OCI-M1 (cell line): ENCODE measurements around the gene TMEM41A.
A peak's percentile ranks its signal among the peaks of the same experiment; 100 is the strongest.

Experiments
- DNase-seq: peaks from one replicate; lab custom pipeline; 2025; lab: John Stamatoyannopoulos, UW

The TMEM41A gene

DNA sequence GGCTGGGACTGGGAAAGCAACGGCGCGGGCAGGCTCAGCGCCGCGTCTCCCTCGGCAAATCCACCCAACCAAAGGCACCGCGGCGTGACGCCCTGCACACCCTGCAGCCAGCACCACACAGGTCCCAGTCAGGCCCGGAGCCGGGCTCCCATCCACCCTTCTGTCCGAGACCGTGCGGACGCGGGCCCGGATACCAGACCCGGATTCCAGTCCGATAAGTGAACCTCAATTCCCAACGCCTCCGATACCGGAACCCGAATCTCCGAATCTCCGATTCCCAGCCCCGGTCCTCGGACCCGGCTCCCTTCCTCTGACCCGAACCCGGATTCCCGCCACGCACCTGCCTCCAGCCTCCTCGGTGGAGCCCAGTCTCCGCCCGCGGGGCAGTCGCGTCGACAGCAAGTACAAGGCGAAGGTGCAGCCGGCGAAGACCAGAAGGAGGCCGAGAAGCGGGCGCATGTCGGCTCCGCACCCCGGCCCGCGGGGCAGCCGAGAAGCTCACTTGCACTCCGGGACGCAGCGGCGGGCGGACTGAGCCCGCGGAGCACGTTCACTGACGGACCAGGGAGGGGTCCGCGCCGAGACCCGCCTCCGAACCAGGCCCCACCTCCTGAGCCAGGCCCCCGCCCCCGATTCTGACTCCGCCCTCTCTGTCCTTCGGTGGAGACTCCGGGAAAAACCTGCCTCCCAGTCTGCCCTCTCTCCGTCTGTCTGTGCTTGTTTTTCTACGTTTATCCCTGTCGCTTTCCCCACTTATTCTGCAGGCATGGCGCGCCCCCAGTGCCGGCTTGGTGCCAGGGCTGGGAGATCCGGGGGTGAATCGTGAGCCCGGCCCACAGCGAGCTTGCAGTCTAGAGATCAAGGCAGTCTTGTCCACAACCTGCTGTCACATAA, at the start of gene TMEM41A:
TMEM41A (minus strand) TSS at position 533 of the 894 bp plus-strand sequence; CDS start at position 459, 74 bp downstream.
- DNase-seq: peak; percentile 89

DNA sequence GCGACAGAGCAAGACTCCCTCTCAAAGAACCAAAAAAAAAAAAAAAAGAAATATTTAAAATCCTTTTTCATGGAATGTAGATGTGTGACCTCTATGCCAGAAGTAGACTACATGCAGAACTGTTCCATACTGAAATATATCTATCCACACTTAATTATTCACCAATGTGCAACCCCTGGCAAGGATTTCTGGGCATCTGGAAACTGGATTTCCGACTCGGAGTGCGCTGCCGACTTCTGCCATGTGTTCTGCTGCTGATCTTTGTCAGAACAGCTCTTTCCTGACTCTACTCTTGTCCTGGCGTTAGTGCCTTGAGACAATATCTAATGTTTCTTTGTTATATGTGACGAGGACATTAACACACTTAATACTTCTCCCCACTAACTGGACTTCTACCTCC, 41.9 kb upstream of the TMEM41A start:
- no peak for DNase-seq

DNA sequence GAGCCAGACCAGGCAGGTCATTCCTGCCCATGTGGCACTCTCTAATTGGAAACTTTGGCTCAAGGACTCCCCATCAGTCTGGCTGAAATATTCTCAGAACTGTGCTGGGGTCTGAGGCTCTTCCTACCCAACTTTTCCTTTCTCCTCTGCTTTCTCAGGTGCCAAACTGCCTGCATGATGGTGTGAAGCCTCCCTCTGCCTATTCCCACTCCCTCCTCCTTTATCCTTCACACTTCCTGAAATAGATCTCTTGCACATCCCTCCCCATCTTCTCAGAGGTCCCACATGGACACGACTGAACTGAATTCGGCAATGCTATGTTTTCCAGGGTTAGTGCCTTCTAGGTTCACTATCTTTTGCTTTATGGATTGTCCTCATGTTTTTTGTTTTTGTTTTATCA, 41.1 kb upstream of the TMEM41A start:
- DNase-seq: no peak

DNA sequence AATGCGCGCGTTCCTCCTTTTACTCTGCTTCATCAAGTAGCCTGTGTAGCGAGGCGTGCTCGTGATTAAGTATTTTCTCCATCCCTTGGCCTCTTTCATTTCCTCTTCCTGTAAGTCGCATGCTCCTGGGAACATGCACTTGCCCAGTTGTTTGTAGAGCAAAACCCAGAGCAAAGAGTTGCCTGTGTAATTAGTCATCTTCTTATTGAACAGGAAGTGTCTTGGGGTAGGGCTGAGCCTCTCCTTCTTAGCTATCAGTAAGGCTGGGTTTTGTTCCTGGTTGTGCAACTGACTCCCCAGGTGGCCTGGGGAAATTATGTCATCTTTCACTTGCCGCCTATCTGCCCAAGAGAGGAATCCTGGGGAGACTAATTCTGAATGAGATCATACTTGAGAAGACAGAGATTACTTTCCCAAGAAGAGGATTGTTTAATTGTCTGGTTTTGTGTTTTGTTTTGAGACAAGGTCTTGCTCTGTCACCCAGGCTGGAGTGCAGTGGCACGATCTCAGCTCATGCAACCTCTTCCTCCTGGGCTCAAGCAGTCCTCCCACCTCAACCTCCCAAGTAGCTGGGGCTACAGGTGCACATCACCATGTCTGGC, 38.6 kb upstream of the TMEM41A start:
- DNase-seq: peak; percentile 71

DNA sequence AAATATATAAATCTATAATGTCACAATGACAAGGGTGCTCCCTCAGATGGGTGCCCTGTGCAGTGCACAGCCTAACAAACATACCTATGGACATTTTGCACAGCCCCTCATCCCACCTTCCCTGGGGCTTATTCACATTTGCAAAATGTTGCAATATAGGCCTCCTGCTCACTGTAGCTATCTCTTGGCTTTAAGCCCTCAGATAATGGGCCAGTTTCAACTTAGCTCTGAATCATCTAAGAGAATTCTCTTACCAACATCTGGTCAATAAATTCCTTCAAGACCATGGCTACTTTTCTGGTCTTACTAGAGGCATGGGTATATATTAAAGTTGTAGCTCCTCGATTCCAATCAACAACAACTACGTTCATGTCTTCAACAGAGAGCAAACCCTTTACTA, 35.7 kb upstream of the TMEM41A start:
- no peak for DNase-seq

DNA sequence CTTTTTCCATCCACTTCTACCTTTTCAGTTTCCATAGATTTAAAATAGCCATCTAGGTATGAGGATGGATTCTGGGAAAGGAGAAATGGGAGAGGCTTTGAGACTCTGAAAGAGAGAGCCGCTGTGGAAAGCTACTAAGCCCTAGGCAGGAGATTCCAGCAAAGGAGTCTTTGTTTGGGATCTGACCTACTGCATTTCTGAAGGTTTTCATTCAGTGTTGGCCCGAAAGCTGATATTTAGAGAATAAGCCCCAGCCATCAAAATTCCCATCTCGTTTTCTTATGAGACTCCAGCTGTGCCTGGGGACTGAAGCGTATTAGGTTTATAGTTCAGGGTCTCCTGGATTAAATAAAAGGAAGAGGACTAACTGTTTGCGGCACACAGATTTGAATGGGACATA, 34.1 kb upstream of the TMEM41A start:
- DNase-seq: no peak

DNA sequence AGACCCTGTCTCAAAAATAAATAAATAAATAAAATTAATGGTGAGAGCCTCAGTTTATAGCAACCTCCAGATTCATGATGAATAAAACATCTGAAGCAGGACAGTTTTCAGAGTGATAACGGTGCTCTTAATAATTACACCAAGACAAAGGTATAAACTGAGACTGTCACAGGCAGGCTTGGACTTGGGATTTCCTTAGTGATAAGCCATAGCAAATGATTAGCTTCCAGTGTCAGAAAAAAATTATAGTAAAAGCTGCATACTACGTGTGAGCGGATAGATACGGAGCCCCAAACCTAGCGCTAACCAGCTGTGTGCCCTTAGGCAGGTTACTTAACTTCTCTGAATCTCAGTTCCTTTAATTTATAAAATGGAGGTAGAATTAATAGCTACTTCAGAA, 32.0 kb upstream of the TMEM41A start:
- DNase-seq: no peak

DNA sequence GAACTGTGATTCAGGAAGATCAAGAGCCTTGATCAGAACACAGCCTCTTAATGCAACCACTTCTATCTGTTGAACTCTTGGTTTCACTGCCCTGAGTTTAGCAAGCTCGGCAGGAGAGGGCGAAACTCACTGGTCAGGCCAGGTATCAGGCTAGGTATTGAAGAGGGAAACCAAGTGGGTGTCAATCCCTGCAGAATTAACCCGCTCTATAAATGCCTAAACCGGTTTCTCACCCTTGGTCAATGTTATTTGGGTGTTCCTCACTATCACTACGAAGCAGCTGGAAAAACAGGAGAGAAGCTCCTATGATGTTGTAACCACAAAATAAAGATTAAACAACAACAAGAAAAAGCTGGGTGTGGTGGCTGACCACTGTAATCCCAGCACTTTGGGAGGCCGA, 29.7 kb upstream of the TMEM41A start:
- peak; percentile 27 for DNase-seq

DNA sequence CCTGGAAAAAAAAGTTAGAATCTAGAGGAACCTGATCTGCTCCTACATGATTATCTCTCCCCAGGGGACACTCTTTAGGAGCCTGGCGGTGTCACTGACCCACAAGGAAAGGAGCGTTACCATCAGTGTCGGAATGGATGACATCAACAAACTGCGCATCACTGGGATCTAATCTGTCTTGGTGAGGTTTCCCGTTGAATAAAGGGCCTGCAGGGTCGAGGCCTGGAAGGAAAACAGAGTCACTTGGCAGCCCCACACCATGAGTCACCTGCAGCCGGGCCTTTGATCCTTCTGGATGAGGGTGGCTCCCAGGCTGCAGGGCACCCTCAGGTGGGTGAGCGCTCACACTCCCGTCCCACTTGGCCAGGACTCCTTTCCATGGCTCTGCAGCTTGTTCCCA, 28.5 kb upstream of the TMEM41A start:
- no peak for DNase-seq

DNA sequence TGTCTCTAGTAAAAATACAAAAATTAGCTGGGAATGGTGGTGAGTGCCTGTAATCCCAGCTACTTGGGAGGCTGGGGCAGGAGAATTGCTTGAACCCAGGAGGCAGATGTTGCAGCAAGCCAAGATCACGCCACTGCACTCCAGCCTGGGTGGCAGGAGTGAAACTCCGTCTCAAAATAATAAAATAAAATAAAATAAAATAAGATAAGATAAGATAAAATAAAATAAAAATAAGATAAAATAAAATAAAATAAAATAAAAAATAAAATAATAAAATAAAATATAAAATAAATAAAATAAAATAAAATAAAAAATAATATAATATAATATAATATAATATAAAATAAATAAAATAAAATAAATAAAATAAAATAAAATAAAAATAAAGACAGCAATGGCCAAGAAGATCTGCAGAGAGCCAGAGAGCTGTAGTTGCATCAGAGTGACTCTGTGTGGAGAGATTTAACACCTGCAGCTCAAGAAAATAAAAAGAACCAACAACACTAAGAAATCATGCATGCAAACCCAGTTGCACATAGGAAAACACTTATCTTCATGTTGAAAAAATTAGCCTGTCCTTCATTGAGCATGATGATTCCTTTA, 27.6 kb upstream of the TMEM41A start:
- no peak for DNase-seq

DNA sequence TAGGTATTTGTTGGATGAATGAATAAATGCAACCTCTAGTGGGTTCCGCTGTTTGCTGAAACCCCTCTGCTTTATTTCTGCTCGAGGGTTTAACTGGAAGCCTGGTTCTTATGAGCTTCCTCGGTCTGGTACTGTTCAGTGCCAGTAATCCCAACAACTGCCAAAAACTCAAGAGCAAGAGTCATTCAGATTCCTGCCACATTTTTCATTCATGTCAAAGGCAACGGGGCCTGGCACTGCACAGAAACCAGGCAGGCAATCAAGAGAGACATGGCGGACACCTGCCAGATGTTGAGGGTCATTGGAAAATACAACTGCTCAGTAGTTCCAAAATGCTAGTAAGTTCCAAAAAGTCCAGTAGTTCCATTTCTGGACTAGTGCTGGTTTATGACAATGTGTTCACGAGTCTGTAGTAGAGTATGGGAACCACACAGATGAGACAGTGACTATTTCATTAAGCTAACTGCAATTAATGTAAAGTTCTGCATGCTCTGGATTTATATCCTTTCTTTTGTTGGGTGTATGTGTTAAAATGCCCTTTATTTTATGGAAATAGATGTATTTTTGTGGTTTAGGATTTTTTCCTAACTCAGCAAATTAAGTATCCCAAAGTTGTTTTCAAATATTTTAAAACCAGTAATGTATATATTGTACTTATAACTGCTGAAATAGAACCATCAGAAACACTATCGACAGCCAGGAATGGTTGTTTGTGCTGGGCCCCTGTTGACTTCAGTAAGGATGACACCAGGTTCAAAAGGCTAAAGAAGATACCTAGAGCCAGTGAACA, 22.7 kb upstream of the TMEM41A start:
- DNase-seq: no peak

DNA sequence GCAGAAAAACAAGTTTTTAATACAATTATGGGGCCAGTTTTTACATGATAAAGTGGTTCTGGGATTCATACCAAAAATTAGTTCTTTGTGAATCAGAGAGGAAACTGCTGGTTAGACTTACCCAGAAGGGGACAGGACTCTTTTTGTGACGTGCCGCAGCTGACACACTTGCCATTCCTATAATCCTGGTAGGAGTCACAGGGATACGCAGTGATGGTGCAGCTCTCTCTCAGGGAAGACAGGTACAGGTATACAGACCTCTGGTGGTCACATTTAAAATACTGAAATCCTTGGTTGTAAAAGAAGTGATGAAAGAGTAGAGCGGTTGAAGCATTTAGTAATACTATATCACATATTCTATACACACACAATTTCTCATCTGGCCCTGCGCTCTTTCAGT, 20.2 kb upstream of the TMEM41A start:
- DNase-seq: no peak

DNA sequence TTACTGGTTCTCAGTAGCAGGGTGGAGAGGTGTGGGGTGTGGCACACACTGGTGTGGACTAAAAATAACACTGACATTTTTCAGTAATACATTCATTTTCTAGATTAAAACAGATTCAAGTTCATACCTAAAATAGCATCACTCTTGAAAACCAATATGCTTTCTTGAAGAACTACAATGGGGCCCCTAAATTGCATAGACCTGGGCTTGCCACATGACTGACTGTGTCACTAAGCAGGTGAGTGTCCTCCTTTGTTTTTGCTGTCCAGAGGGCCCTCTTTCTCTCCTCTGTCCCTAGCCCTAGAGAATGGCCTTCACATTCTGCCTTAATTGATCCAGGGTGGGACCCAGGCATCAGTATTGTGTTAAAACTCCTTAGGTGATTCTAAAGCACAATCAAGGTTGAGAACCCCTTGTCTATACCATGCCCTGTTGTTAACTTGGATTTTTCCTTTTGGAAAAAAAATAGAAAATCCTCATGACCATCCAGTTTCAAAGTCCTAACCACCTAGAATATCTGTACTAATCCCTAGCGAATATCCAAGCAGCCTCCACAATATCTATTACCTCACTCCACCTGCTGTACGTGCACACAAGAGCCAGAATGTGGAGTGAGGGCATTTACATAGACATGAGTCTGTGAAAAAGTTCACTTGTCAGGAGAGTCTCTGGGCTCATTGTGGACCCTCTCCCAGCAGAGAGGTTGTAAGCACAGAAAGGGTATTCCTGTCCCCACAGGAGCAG, 18.7 kb upstream of the TMEM41A start:
- DNase-seq: no peak

DNA sequence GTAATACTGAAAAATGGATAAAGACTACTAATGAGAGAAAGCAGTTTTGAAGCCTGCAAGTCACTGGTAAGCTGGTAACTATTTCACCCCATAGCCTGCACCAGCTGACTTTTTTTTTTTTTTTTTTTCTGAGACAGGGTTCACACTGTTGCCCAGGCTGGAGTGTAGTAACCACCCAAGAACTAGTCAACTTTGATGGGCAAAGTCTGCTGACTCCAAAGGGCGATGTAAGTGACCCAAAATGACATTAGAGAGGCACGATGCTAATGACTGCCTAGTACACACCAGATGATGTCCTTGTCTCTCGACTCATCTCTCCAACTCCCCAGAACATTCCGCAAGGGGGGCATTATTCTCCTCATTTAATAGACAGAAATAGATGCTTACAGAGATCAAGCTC, 12.9 kb upstream of the TMEM41A start:
- no peak for DNase-seq

DNA sequence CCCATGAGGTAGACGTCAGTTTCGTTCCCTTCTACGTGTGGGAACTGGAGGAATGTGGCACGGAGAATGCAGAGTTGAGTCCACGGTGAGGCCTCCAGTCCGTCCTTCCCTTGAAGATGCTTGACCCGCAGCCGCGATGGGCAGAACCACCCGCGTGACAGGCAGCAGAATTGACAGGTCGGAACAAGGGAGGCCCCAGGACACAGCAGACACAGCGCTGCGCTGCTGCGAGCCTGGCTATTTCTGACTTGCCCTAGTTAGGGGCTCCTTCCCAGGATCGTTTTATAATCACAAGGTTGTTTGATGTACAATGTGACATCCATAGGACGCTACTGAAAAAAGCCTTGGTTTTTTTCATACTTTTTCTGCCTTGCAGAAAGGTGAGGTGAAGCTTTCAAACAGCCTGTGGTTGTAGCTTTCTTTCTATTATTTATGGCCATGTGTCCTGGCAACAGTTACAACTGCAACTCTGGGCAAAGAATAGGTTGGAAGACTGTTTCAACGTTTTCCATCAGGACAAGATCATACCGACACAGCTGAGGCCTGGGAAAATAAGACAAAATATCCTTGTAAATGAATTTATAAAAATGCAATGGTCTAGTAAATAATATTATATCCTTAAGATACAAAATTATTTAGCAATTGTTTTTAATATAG, 9.6 kb upstream of the TMEM41A start:
- DNase-seq: no peak

DNA sequence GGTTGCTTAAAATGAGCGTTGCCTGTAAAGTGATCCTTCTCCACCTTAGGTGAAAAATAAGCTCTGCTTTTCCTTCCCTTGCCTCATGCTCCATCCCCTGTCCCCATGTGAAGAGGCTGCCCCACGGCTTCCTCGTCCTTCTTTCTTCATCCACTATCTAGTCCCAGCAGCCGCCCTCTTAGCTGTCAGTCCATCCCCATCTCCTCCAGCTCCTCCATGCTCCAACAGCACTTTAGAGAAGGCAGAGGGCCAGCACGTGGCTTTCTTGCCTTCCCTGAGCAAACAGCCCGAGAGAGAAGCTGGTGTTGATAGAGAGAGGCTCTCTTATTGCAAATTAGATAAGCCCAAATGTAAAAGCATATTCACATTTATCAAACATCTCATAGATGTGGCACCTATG, 9.0 kb upstream of the TMEM41A start:
- DNase-seq: no peak

DNA sequence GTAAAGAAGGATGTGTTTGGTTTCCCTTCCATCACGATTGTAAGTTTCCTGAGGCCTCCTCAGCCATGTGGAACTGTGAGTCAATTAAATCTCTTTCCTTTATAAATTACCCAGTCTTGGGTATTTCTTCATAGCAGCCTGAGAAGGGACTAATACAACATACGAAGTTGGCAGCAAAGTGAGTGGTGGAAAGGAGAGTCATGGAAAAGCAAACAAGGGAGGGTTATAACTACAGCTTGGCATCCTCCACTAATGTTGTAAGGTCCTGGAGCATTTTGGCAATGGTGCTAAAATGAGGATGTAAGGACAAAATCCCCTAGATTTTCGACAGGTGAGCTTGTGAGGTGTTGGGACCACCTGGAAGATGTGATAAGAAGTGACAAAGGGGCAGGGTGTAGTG, 5.8 kb upstream of the TMEM41A start:
- DNase-seq: no peak

DNA sequence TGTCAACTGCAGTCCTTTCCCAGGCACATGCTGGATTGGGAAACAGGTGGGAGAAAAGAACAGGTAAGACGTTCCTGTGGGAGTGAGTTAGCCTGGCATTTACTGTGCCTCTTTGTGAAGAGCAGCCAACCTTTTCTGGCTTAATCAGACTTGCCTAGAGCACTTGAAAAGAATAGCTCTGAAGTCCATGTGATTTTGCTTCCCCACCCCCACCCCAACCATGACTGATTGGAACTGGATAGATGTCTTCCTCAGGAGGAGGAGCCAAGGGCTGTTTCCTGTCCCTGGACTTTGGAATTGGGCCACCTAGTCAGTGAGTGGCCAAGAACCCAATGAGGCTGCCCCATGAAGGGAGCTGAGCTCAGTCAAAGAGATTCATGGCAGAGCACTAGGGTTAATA, 4.7 kb upstream of the TMEM41A start:
- DNase-seq: no peak

DNA sequence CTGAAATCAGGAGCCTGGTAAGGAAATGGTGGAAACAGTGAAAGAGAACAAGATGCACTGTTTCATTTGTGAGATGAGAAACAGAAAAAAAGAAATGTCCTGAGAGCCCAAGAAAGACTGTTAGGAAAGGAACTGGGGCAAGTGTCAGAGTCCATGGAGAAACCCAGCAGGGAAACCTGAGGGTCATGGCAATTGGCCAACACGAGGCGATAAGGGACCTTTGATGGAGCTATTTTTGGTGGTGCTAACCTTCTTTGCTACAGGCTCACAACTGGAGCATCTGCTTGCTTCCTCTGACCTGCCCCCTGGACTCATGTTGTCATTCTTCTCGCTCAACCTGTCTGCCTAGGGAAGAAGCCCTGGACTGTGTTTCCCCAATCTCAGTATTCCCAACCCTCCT, 4.2 kb upstream of the TMEM41A start:
- DNase-seq: no peak

DNA sequence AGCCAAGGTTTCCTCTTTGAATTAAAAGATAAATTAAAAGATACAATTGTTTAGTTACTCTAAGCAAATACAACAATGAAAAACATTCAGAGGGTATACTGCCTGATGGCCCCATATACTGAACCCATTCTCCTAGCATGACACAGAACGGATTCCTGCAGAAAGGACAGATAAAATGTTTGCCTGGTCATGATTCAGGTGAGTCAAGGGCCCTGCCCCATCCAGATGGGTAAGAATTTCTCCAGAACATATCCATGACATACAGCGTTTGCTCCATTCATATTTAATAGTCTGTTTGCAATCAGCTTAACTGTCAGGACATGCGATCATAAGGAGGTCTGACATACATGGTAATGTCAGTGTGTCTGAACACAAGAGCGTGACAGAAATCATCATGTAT, 8.6 kb downstream of the TMEM41A start:
- no peak for DNase-seq

DNA sequence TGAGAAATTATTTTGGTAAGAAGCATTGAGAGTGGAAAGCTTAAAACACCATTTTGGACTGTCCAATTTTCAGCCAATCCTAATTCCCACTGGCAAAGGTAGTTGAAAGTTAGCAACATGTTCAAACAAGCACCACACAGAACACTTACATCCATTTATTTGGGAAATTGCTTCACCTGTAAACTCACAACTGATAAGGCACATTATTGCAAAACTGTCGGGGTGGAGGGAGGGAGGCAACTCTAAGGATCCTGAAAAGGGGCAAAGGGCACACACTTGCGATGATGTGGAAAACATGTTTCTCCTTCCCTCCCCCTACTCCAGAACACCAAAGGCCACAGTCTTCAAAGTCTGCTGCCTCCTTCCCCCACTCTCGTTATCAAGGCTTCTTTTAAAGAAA, 9.4 kb downstream of the TMEM41A start:
- no peak for DNase-seq
